ENCODE measurements around the gene SPRED1.

SPRED1 gene

GRCh38 chr15:38307861-38308641 is 55.4 kb downstream of the SPRED1 start (continued):
- TF ChIP-seq ZNF23 (tag by site-specific recombination; IDR thresholded peaks at IDR 0.05; ENCODE audit: borderline replicate concordance) = no peak

GRCh38 chr15:38308797-38309196 is 56.2 kb downstream of the SPRED1 start:
- H3K36me3 ChIP-seq (ENCODE audit: control insufficient read depth in 2 of 2, insufficient read depth in 1 of 2, low read length in 2 of 2) = no peaks in the 10 kb centered on the region; a peak in 1 of 3 replicates
- CTCF ChIA-PET = no interaction called here
- H3K4me1 ChIP-seq (ENCODE audit: control insufficient read depth, insufficient read depth, low read length) = no peaks in the 10 kb centered on the region
- no peak overlapping the region for H3K27ac ChIP-seq (ENCODE audit: extremely low read depth, low read depth, low read length)
- TF ChIP-seq ZNF174 (tag by site-specific recombination; IDR thresholded peaks at IDR 0.05) (no peak), ZNF514 (tag by site-specific recombination; IDR thresholded peaks at IDR 0.05) (no peak), ZNF747 (tag by site-specific recombination; IDR thresholded peaks at IDR 0.05) (no peak), ZNF560 (tag by site-specific recombination; IDR thresholded peaks at IDR 0.05; ENCODE audit: borderline replicate concordance) (no peak), ZNF10 (tag by site-specific recombination; IDR thresholded peaks at IDR 0.05) (no peak), EGR2 (tag by site-specific recombination; IDR thresholded peaks at IDR 0.05; ENCODE audit: low read depth) (no peak), ZNF354C (tag by site-specific recombination; IDR thresholded peaks at IDR 0.05; ENCODE audit: borderline replicate concordance, low read depth) (no peak), ZNF175 (tag by site-specific recombination; IDR thresholded peaks at IDR 0.05) (no peak), BCL11B (tag by site-specific recombination; IDR thresholded peaks at IDR 0.05; ENCODE audit: low read depth) (no peak), ZXDB (tag by site-specific recombination; IDR thresholded peaks at IDR 0.05) (no peak), ZNF302 (tag by site-specific recombination; IDR thresholded peaks at IDR 0.05; ENCODE audit: low read depth) (no peak), ZIC2 (tag by site-specific recombination; IDR thresholded peaks at IDR 0.05) (no peak), ZNF138 (tag by site-specific recombination; IDR thresholded peaks at IDR 0.05; ENCODE audit: borderline replicate concordance) (no peak), OVOL3 (tag by site-specific recombination; IDR thresholded peaks at IDR 0.05) (no peak), ZNF626 (tag by site-specific recombination; IDR thresholded peaks at IDR 0.05) (no peak), ZNF792 (tag by site-specific recombination; IDR thresholded peaks at IDR 0.05) (no peak)
- TF ChIP-seq, protein P1, sequence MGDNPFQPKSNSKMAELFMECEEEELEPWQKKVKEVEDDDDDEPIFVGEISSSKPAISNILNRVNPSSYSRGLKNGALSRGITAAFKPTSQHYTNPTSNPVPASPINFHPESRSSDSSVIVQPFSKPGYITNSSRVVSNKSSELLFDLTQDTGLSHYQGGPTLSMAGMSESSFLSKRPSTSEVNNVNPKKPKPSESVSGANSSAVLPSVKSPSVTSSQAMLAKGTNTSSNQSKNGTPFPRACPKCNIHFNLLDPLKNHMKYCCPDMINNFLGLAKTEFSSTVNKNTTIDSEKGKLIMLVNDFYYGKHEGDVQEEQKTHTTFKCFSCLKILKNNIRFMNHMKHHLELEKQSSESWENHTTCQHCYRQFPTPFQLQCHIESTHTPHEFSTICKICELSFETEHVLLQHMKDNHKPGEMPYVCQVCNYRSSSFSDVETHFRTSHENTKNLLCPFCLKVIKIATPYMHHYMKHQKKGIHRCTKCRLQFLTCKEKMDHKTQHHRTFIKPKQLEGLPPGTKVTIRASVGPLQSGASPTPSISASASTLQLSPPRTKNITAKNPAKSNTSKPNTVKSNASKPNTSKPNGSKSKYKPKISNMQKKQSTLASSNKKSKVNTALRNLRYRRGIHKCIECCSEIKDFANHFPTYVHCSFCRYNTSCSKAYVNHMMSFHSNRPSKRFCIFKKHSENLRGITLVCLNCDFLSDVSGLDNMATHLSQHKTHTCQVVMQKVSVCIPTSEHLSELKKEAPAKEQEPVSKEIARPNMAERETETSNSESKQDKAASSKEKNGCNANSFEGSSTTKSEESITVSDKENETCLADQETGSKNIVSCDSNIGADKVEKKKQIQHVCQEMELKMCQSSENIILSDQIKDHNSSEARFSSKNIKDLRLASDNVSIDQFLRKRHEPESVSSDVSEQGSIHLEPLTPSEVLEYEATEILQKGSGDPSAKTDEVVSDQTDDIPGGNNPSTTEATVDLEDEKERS (tag by site-specific recombination; IDR thresholded peaks at IDR 0.05) = no peak
- TF ChIP-seq, protein P2, sequence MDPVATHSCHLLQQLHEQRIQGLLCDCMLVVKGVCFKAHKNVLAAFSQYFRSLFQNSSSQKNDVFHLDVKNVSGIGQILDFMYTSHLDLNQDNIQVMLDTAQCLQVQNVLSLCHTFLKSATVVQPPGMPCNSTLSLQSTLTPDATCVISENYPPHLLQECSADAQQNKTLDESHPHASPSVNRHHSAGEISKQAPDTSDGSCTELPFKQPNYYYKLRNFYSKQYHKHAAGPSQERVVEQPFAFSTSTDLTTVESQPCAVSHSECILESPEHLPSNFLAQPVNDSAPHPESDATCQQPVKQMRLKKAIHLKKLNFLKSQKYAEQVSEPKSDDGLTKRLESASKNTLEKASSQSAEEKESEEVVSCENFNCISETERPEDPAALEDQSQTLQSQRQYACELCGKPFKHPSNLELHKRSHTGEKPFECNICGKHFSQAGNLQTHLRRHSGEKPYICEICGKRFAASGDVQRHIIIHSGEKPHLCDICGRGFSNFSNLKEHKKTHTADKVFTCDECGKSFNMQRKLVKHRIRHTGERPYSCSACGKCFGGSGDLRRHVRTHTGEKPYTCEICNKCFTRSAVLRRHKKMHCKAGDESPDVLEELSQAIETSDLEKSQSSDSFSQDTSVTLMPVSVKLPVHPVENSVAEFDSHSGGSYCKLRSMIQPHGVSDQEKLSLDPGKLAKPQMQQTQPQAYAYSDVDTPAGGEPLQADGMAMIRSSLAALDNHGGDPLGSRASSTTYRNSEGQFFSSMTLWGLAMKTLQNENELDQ (tag by site-specific recombination; IDR thresholded peaks at IDR 0.05; ENCODE audit: low read depth) = no peak
- TF ChIP-seq, protein P3, sequence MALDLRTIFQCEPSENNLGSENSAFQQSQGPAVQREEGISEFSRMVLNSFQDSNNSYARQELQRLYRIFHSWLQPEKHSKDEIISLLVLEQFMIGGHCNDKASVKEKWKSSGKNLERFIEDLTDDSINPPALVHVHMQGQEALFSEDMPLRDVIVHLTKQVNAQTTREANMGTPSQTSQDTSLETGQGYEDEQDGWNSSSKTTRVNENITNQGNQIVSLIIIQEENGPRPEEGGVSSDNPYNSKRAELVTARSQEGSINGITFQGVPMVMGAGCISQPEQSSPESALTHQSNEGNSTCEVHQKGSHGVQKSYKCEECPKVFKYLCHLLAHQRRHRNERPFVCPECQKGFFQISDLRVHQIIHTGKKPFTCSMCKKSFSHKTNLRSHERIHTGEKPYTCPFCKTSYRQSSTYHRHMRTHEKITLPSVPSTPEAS (tag by site-specific recombination; IDR thresholded peaks at IDR 0.05) = no peak
- no peaks in the 10 kb centered on the region for H3K9me3 ChIP-seq (ENCODE audit: control insufficient read depth, insufficient read depth, low read depth, low read length)
- POLR2A ChIA-PET = no interaction called here
- H3K4me3 ChIP-seq (ENCODE audit: low read depth, low read length) = no peak overlapping the region
